Measurements from ENCODE around the gene TEAD4.

- TF ChIP-seq EZH2 (IDR thresholded peaks at IDR 0.05; ENCODE audit: borderline replicate concordance, low read length) (no peak), CTCF (conservative IDR thresholded peaks at IDR 0.05 in 1 of 2, IDR thresholded peaks at IDR 0.05 in 1 of 2; ENCODE audit: extremely low read depth in 1 of 2, insufficient read depth in 1 of 2, low read depth in 1 of 2, low read length in 2 of 2) (no peak)
These were observed 25.6 kb upstream of the TEAD4 start for GRCh38 chr12:2933586-2933985.

Data from mammary epithelial cell (primary cell).